ENCODE measurements around the gene HOPX. TPM values are rescaled to one million over a fixed set of nuclear protein-coding genes. Genes with fewer than 3 reads are reported as not detected.

HOPX gene
- total RNA-seq, 3 donors from 2014 or later: 1.3 to 5.6 (median 1.9) TPM

GRCh38 chr4:56657128-56657527, 24.0 kb downstream of the HOPX start:
- intact Hi-C loops (cut with DNase I, micrococcal nuclease): no loop called here
- Histone ChIP-seq H3K4me1 (ENCODE audit: low read depth) (peaks cover 4% of the 10 kb centered on the region), H3K36me3 (ENCODE audit: low read depth) (no peaks in the 10 kb centered on the region), H3K4me3 (no peak overlapping the region), H3K9me3 (no peaks in the 10 kb centered on the region)
- no peak for TF ChIP-seq CTCF (IDR thresholded peaks at IDR 0.05)
- DNase-seq (no peak), ATAC-seq (no peak)

- intact Hi-C loops (cut with DNase I, micrococcal nuclease): no loop called here
- no peak for TF ChIP-seq CTCF (IDR thresholded peaks at IDR 0.05)
- DNase-seq (peak; percentile 20 to 69 (median 27)), ATAC-seq (peak; percentile 62)
- H3K9me3 ChIP-seq: no peaks in the 10 kb centered on the region
- peaks cover 4% of the 10 kb centered on the region for H3K4me1 ChIP-seq (ENCODE audit: low read depth)
- no peak overlapping the region for H3K4me3 ChIP-seq
- no peaks in the 10 kb centered on the region for H3K36me3 ChIP-seq (ENCODE audit: low read depth)
Observed at GRCh38 chr4:56656346-56656643, 24.8 kb downstream of the HOPX start.

GRCh38 chr4:56655627-56656345, 25.3 kb downstream of the HOPX start:
- H3K36me3 ChIP-seq (ENCODE audit: low read depth): no peaks in the 10 kb centered on the region
- H3K4me3 ChIP-seq: no peak overlapping the region
- TF ChIP-seq CTCF (IDR thresholded peaks at IDR 0.05): no peak
- ATAC-seq: peak; percentile 52
- no peaks in the 10 kb centered on the region for H3K9me3 ChIP-seq
- intact Hi-C loops (cut with DNase I, micrococcal nuclease): no loop called here
- DNase-seq: peak in 2 of 3 donors; percentile 32 to 49
- H3K4me1 ChIP-seq (ENCODE audit: low read depth): peaks cover 4% of the 10 kb centered on the region

GRCh38 chr4:56655209-56655626, 25.9 kb downstream of the HOPX start:
- H3K36me3 ChIP-seq (ENCODE audit: low read depth): no peaks in the 10 kb centered on the region
- no peaks in the 10 kb centered on the region for H3K9me3 ChIP-seq
- H3K4me3 ChIP-seq: no peak overlapping the region
- TF ChIP-seq CTCF (IDR thresholded peaks at IDR 0.05): no peak
- peaks cover 4% of the 10 kb centered on the region for H3K4me1 ChIP-seq (ENCODE audit: low read depth)
- peak; percentile 45 for ATAC-seq
- intact Hi-C loops (cut with DNase I, micrococcal nuclease): no loop called here
- peak; percentile 25 to 49 (median 41) for DNase-seq

GRCh38 chr4:56654238-56654632, 26.9 kb downstream of the HOPX start:
- Histone ChIP-seq H3K9me3 (no peaks in the 10 kb centered on the region), H3K36me3 (ENCODE audit: low read depth) (no peaks in the 10 kb centered on the region), H3K4me3 (no peak overlapping the region), H3K4me1 (ENCODE audit: low read depth) (peaks cover 4% of the 10 kb centered on the region)
- ATAC-seq (no peak), DNase-seq (peak in 2 of 3 donors; percentile 29 to 35)
- TF ChIP-seq CTCF (IDR thresholded peaks at IDR 0.05): no peak
- intact Hi-C loops (cut with DNase I, micrococcal nuclease): no loop called here

All from mucosa of descending colon (tissue), 3 donors.